RWPE2 (cell line): ENCODE measurements around the gene DLG5.

Experiments
- ATAC-seq: fragments of 200-7000 bp; cut with Tn5 transposase; 3 replicates; pipeline ENCODE4 v1.9.1; 2021; ENCODE audit warnings: low read depth
- DNase-seq: peaks from one replicate; pipeline ENCODE4 v3.0.0-alpha.2; 2020; ENCODE audit warnings: low spot score
- H3K27ac ChIP-seq: fragments of 450-650 bp; 2 replicates; pipeline ENCODE4 v1.5.1; 2017; ENCODE audit warnings: mild to moderate bottlenecking; ENCODE audit not compliant: poor library complexity, severe bottlenecking
- H3K27me3 ChIP-seq: fragments of 250-450 bp; sonication (Bioruptor Pico); 2 replicates; pipeline ENCODE4 v1.5.1; 2021; ENCODE audit warnings: mild to moderate bottlenecking, moderate library complexity; ENCODE audit not compliant: insufficient read depth, poor library complexity, severe bottlenecking
- H3K36me3 ChIP-seq: fragments of 250-450 bp; sonication (Bioruptor Pico); 2 replicates; pipeline ENCODE4 v1.5.1; 2020; ENCODE audit warnings: low read depth, mild to moderate bottlenecking, moderate library complexity
- H3K4me1 ChIP-seq: fragments of 250-450 bp; sonication (Bioruptor Pico); 2 replicates; pipeline ENCODE4 v1.5.1; 2021; ENCODE audit warnings: mild to moderate bottlenecking, moderate library complexity; ENCODE audit not compliant: insufficient read depth, poor library complexity, severe bottlenecking
- H3K4me3 ChIP-seq: fragments of 250-450 bp; sonication (Bioruptor Pico); 2 replicates; pipeline ENCODE4 v1.5.1; 2021; ENCODE audit warnings: mild to moderate bottlenecking, moderate library complexity; ENCODE audit not compliant: severe bottlenecking
- H3K9me3 ChIP-seq: fragments of 250-450 bp; sonication (Bioruptor Pico); 2 replicates; pipeline ENCODE4 v1.5.1; 2021; ENCODE audit warnings: mild to moderate bottlenecking, moderate library complexity; ENCODE audit not compliant: severe bottlenecking
- TF ChIP-seq, protein P1 (sequence below): fragments of 450-650 bp; IDR thresholded peaks from one replicate; pipeline ENCODE4 v1.5.1; 2017; ENCODE audit warnings: mild to moderate bottlenecking, moderate library complexity; ENCODE audit not compliant: poor library complexity, severe bottlenecking

DLG5 gene

DNA sequence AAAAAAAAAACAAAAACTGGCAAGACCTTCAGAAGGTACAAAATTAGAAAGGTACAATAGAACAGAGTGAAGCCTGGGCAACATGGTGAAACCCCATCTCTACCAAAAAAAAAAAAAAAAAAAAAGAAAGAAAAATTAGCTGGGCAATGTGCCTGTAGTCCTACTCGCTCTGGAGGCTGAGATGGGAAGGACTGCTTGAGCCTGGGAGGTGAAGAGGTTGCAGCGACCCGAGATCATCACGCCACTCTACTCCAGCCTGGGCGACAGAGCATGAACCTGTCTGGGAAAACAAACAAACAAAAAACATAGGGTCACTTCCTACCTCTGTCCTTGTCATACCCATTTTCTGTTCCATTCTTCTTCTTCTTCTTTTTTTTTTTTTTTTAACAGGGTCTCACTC, 45.6 kb upstream of the DLG5 start:
- Histone ChIP-seq H3K9me3 (no peaks in the 10 kb centered on the region), H3K4me1 (peaks cover 8% of the 10 kb centered on the region), H3K4me3 (no peak overlapping the region), H3K27me3 (no peaks in the 10 kb centered on the region), H3K27ac (peak overlapping the region; percentile 51), H3K36me3 (peaks cover 13% of the 10 kb centered on the region)
- no peak for ATAC-seq
- TF ChIP-seq, protein P1, sequence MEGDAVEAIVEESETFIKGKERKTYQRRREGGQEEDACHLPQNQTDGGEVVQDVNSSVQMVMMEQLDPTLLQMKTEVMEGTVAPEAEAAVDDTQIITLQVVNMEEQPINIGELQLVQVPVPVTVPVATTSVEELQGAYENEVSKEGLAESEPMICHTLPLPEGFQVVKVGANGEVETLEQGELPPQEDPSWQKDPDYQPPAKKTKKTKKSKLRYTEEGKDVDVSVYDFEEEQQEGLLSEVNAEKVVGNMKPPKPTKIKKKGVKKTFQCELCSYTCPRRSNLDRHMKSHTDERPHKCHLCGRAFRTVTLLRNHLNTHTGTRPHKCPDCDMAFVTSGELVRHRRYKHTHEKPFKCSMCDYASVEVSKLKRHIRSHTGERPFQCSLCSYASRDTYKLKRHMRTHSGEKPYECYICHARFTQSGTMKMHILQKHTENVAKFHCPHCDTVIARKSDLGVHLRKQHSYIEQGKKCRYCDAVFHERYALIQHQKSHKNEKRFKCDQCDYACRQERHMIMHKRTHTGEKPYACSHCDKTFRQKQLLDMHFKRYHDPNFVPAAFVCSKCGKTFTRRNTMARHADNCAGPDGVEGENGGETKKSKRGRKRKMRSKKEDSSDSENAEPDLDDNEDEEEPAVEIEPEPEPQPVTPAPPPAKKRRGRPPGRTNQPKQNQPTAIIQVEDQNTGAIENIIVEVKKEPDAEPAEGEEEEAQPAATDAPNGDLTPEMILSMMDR = no peak
- no peak for DNase-seq

DNA sequence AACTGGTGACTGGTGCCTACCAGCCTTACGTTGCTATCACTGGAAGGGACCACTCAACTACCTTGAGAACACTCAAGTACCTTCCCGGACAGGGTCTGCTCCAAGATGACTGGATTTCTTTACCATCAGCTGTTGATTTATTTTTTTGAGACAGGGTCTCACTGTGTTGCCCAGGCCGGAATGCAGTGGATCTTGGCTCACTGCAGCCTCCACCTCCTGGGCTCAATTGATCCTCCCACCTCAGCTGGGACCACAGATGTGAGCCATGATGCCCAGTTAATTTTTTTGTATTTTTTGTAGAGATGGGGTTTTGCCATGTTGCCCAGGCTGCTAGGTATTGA, 45.2 kb upstream of the DLG5 start:
- H3K4me1 ChIP-seq = peaks cover 8% of the 10 kb centered on the region
- TF ChIP-seq, protein P1 = no peak
- DNase-seq = no peak
- no peaks in the 10 kb centered on the region for H3K9me3 ChIP-seq
- ATAC-seq = no peak
- peaks cover 9% of the 10 kb centered on the region for H3K36me3 ChIP-seq
- H3K27ac ChIP-seq = peak overlapping the region; percentile 51
- H3K4me3 ChIP-seq = no peak overlapping the region
- no peaks in the 10 kb centered on the region for H3K27me3 ChIP-seq

DNA sequence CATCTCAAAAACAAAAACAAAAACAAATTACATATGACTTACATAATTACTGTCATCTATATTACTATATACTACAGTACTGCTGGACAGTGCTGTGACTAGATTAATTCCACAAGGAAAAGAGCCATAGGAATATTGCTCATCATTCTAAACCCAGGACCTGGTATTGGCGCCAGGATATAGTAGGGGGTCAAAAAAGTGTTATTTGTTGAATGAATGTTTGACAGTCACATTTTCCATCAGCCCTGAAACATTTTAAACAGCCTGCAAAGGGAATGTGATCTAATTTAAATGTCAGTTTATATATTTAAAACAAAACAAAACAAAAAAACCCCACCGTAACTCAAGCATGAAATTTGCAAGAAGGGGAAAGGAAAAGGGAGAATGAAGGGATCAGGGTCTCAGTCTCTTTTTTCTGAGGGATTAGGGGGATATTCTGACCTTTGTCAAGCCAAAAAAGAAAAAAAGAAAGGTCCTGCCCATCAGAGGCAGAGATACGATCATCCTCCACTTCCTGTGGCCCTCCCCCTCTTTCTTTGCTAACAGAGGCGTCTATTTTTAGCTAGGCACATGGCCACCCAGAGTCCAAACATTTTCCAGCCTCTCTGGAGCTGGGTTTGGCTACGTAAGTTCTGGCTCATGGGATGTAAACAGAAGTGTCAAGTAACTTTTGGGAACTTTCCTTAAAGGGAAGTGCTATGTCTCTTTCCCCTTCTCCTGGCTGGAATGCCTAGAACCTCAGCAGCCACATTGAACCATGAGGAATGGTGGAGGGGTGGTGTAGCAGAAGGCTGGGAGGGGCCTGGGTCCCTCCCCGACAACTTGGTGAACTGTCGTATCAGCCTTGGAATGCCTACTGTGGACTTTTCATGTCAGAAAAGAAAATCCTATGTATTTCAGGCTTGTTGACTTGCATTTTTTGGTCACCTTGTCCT, 44.6 kb upstream of the DLG5 start:
- Histone ChIP-seq H3K4me3 (no peak overlapping the region), H3K27ac (peak overlapping the region; percentile 51), H3K9me3 (no peaks in the 10 kb centered on the region), H3K36me3 (0 out of 2 replicates have a peak, but pooled peaks cover 3% of the 10 kb centered on the region), H3K4me1 (peaks cover 8% of the 10 kb centered on the region), H3K27me3 (no peaks in the 10 kb centered on the region)
- peak; percentile 76 for ATAC-seq
- TF ChIP-seq, protein P1 = no peak
- DNase-seq = no peak

DNA sequence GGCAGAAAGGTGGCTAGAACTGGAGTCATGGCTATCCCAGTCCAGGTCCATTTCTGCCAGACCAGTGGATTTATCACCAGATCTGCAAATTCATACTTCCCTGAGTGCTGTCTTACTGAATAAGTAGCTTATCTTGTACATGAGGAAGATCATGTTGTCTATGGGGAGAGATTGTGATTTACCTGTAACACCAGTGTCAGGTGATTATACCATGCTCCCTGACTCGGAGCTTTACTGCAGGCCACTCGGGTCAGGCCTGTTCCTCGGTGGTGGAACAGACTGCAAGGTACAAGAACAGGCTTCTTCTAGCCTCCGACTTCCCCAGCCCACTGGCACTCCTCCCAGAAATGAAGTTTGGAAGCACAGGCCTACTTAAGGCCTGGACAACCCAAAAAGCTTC, 42.6 kb upstream of the DLG5 start:
- no peak overlapping the region for H3K27ac ChIP-seq
- ATAC-seq = no peak
- no peak for DNase-seq
- H3K36me3 ChIP-seq = no peaks in the 10 kb centered on the region
- H3K9me3 ChIP-seq = peaks cover under 1% of the 10 kb centered on the region
- no peaks in the 10 kb centered on the region for H3K27me3 ChIP-seq
- H3K4me1 ChIP-seq = peaks cover 11% of the 10 kb centered on the region
- TF ChIP-seq, protein P1 = no peak
- H3K4me3 ChIP-seq = no peak overlapping the region

DNA sequence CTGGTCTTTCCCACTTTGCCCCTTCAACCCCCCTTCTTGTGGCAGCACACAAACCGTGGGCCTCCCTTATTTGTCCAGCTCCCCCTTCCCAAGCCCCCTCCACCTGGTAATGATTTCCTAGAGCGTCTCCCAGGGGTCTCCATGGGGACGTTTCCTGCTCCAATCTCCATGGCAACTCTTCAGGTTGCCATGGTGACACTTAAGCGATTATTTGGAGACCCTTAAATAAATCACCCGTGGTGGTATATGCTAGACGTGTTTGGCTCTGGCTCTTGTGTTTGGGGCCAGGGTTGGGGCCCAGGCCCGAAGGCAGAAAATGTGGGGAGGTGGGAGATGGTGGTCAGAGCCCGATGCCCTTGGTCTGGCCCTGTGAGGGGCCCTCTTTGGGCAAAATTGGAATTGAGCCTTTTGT, 41.1 kb upstream of the DLG5 start:
- Histone ChIP-seq H3K27me3 (no peaks in the 10 kb centered on the region), H3K4me1 (peaks cover 11% of the 10 kb centered on the region), H3K4me3 (no peak overlapping the region), H3K9me3 (peaks cover 5% of the 10 kb centered on the region), H3K36me3 (no peaks in the 10 kb centered on the region), H3K27ac (no peak overlapping the region)
- ATAC-seq (no peak), DNase-seq (no peak)
- TF ChIP-seq, protein P1 = no peak
